Activated naive CD4-positive, alpha-beta T cell treated with anti-CD3 and anti-CD28 coated beads, Interleukin-2, amount 50 U/mL, for 72 hours (primary cell): ENCODE data around the gene NPFFR2. TPM values are rescaled to one million over a fixed set of nuclear protein-coding genes. Genes with fewer than 3 reads are reported as not detected.
"Not testable (repeated sequence)": the region's sequence is repeated elsewhere in the genome, so short reads cannot be mapped to it uniquely, and the experiment has no call there.

ENCODE experiments used
- ATAC-seq, 2 donors: fragments of 150-1000 bp; cut with Tn5 transposase; 2 replicates each; pipeline ENCODE4 v1.10.0; 2021; ENCODE audit warnings: mild to moderate bottlenecking in 2 of 2, moderate library complexity in 2 of 2
- DNase-seq, 2 donors: peaks; one replicate each; pipeline ENCODE4 v3.0.0; 2021 to 2022; ENCODE audit warnings: low spot score in 2 of 2
- H3K27ac Mint-ChIP-seq, 2 donors: one replicate each; pipeline ENCODE4 v1.8.0; 2022; ENCODE audit warnings: mild to moderate bottlenecking in 2 of 2, mixed read lengths in 2 of 2
- H3K36me3 Mint-ChIP-seq, 2 donors: one replicate each; pipeline ENCODE4 v1.8.0; 2022; ENCODE audit warnings: mixed read lengths in 2 of 2
- H3K9me3 Mint-ChIP-seq, 2 donors: one replicate each; pipeline ENCODE4 v1.8.0; 2022; ENCODE audit warnings: mixed read lengths in 2 of 2
- total RNA-seq, 2 donors: library from RNA; stranded (reverse); gene quantifications; one replicate each; pipeline ENCODE4 v1.2.3, GENCODE V29; 2022

The NPFFR2 gene
- total RNA-seq: not detected

GRCh38 chr4:72031868-72032608, at the start of gene NPFFR2:
Gene NPFFR2, plus strand, starts transcription at chr4:72032000. Its CDS starts 96,592 bp downstream, at chr4:72128592.
- Mint-ChIP-seq H3K36me3 (no peaks in the 10 kb centered on the region), H3K9me3 (peaks cover 0 to 5% of the 10 kb centered on the region in 2 donors), H3K27ac (no peak within 1 kb of the TSS)
- DNase-seq: no peak
- ATAC-seq: no peak

GRCh38 chr4:71992571-71993312, 39.1 kb upstream of the NPFFR2 start:
- DNase-seq (no peak), ATAC-seq (no peak)
- H3K9me3 Mint-ChIP-seq: peaks cover 9 to 21% of the 10 kb centered on the region in 2 donors
- peaks cover 0 to 4% of the 10 kb centered on the region in 2 donors for H3K36me3 Mint-ChIP-seq
- H3K27ac Mint-ChIP-seq: no peak overlapping the region

GRCh38 chr4:71994559-71994958, 37.2 kb upstream of the NPFFR2 start:
- Mint-ChIP-seq H3K36me3 (peaks cover 5 to 8% of the 10 kb centered on the region in 2 donors), H3K9me3 (peaks cover 16 to 28% of the 10 kb centered on the region in 2 donors), H3K27ac (no peak overlapping the region)
- DNase-seq (no peak), ATAC-seq (no peak)

- H3K27ac Mint-ChIP-seq: no peak overlapping the region
- H3K9me3 Mint-ChIP-seq: peaks cover 12 to 29% of the 10 kb centered on the region in 2 donors
- ATAC-seq (no peak), DNase-seq (no peak)
- peaks cover 5 to 8% of the 10 kb centered on the region in 2 donors for H3K36me3 Mint-ChIP-seq
Observed at GRCh38 chr4:71995297-71995696, 36.5 kb upstream of the NPFFR2 start.

- peaks cover 4 to 5% of the 10 kb centered on the region in 2 donors for H3K9me3 Mint-ChIP-seq
- ATAC-seq (no peak), DNase-seq (no peak)
- H3K36me3 Mint-ChIP-seq: no peaks in the 10 kb centered on the region
- H3K27ac Mint-ChIP-seq: no peak overlapping the region
Observed at GRCh38 chr4:72006586-72006985, 25.2 kb upstream of the NPFFR2 start.

GRCh38 chr4:72011906-72012305, 19.9 kb upstream of the NPFFR2 start:
- no peak overlapping the region for H3K27ac Mint-ChIP-seq
- peaks cover 0 to 4% of the 10 kb centered on the region in 2 donors for H3K9me3 Mint-ChIP-seq
- no peaks in the 10 kb centered on the region for H3K36me3 Mint-ChIP-seq
- DNase-seq (no peak), ATAC-seq (no peak)

GRCh38 chr4:72016011-72016410, 15.8 kb upstream of the NPFFR2 start:
- DNase-seq: no peak
- Mint-ChIP-seq H3K36me3 (no peaks in the 10 kb centered on the region), H3K9me3 (peaks cover 0 to 4% of the 10 kb centered on the region in 2 donors), H3K27ac (no peak overlapping the region)
- ATAC-seq: no peak

- Mint-ChIP-seq H3K36me3 (no peaks in the 10 kb centered on the region), H3K9me3 (peaks cover 5 to 8% of the 10 kb centered on the region in 2 donors), H3K27ac (no peak overlapping the region)
- no peak for DNase-seq
- no peak for ATAC-seq
Observed at GRCh38 chr4:72019688-72020087, 12.1 kb upstream of the NPFFR2 start.

GRCh38 chr4:72022553-72022952, 9.2 kb upstream of the NPFFR2 start:
- H3K9me3 Mint-ChIP-seq: peaks cover 7 to 8% of the 10 kb centered on the region in 2 donors
- no peak overlapping the region for H3K27ac Mint-ChIP-seq
- peaks cover 0 to 4% of the 10 kb centered on the region in 2 donors for H3K36me3 Mint-ChIP-seq
- ATAC-seq (no peak), DNase-seq (no peak)

GRCh38 chr4:72055566-72055965, 23.8 kb downstream of the NPFFR2 start:
- Mint-ChIP-seq H3K9me3 (no peaks in the 10 kb centered on the region), H3K27ac (no peak overlapping the region), H3K36me3 (no peaks in the 10 kb centered on the region)
- no peak for ATAC-seq
- no peak for DNase-seq

GRCh38 chr4:72063726-72064125, 31.9 kb downstream of the NPFFR2 start:
- Mint-ChIP-seq H3K27ac (no peak overlapping the region), H3K36me3 (no peaks in the 10 kb centered on the region)
- DNase-seq: no peak

GRCh38 chr4:72067051-72067450, 35.3 kb downstream of the NPFFR2 start:
- no peak for ATAC-seq
- Mint-ChIP-seq H3K9me3 (peaks cover 9 to 13% of the 10 kb centered on the region in 2 donors), H3K36me3 (no peaks in the 10 kb centered on the region), H3K27ac (no peak overlapping the region)
- DNase-seq: no peak

More at GRCh38 chr4:72063726-72064125, 31.9 kb downstream of the NPFFR2 start:
- ATAC-seq: no peak
- peaks cover 7 to 9% of the 10 kb centered on the region in 2 donors for H3K9me3 Mint-ChIP-seq

- H3K36me3 Mint-ChIP-seq: no peaks in the 10 kb centered on the region
- H3K9me3 Mint-ChIP-seq: peaks cover 3 to 13% of the 10 kb centered on the region in 2 donors
Observed at GRCh38 chr4:72073816-72074215, 42.0 kb downstream of the NPFFR2 start.

GRCh38 chr4:72076562-72076961, 44.8 kb downstream of the NPFFR2 start:
- Mint-ChIP-seq H3K36me3 (no peaks in the 10 kb centered on the region), H3K27ac (no peak overlapping the region), H3K9me3 (peaks cover 3 to 9% of the 10 kb centered on the region in 2 donors)
- no peak for ATAC-seq
- DNase-seq: no peak

More at GRCh38 chr4:72073816-72074215, 42.0 kb downstream of the NPFFR2 start:
- H3K27ac Mint-ChIP-seq: no peak overlapping the region
- DNase-seq: no peak
- no peak for ATAC-seq

- H3K36me3 Mint-ChIP-seq: no peaks in the 10 kb centered on the region
- no peak overlapping the region for H3K27ac Mint-ChIP-seq
- DNase-seq: no peak
- H3K9me3 Mint-ChIP-seq: peaks cover 3 to 5% of the 10 kb centered on the region in 2 donors
- no peak for ATAC-seq
Observed at GRCh38 chr4:72077346-72077745, 45.5 kb downstream of the NPFFR2 start.

GRCh38 chr4:72084587-72085011, 52.8 kb downstream of the NPFFR2 start:
- no peak for DNase-seq
- Mint-ChIP-seq H3K9me3 (peaks cover 0 to 11% of the 10 kb centered on the region in 2 donors), H3K27ac (no peak overlapping the region), H3K36me3 (no peaks in the 10 kb centered on the region)
- no peak for ATAC-seq

- not testable (repeated sequence) for DNase-seq, H3K36me3 Mint-ChIP-seq, ATAC-seq, H3K27ac Mint-ChIP-seq
- H3K9me3 Mint-ChIP-seq: peaks cover 14 to 24% of the 10 kb centered on the region in 2 donors
Observed at GRCh38 chr4:72090606-72091005, 58.8 kb downstream of the NPFFR2 start.
